HepG2 (cell line): Measurements from ENCODE around the gene EMP2. TPM values are rescaled to one million over a fixed set of nuclear protein-coding genes. Genes with fewer than 3 reads are reported as not detected.

Source experiments
- ATF4 ChIP-seq, 2 experiments: fragments of 450-650 bp in 1 of 2; sonication (generic) in 1 of 2; formaldehyde crosslinking; IDR thresholded peaks; 2 replicates each; pipeline versions ENCODE4 v1.5.0 to v1.8.0; 2020 to 2022; ENCODE audit warnings: mild to moderate bottlenecking in 1 of 2, missing genetic modification reagents in 1 of 2
- ETV5 ChIP-seq: IDR thresholded peaks from 2 replicates; pipeline ENCODE4 v1.6.1; 2018; ENCODE audit warnings: missing biosample characterization, missing genetic modification reagents, inconsistent platforms, borderline replicate concordance
- MEF2D ChIP-seq: sonication (generic); formaldehyde crosslinking; IDR thresholded peaks from 2 replicates; pipeline ENCODE4 v1.5.1; 2020; ENCODE audit warnings: mild to moderate bottlenecking, missing genetic modification reagents
- RFX1 ChIP-seq: fragments of 450-650 bp; IDR thresholded peaks from 2 replicates; pipeline ENCODE4 v1.6.1; 2017
- SALL2 ChIP-seq: sonication (generic); formaldehyde crosslinking; IDR thresholded peaks from 2 replicates; pipeline ENCODE4 v1.8.1; 2023; ENCODE audit warnings: mild to moderate bottlenecking, missing genetic modification reagents, inconsistent platforms
- SCMH1 ChIP-seq: sonication (generic); formaldehyde crosslinking; IDR thresholded peaks from 2 replicates; pipeline ENCODE4 v1.9.0; 2021; ENCODE audit warnings: missing genetic modification reagents, mild to moderate bottlenecking, borderline replicate concordance
- TARDBP ChIP-seq: sonication (generic); formaldehyde crosslinking; IDR thresholded peaks from 2 replicates; pipeline ENCODE4 v1.8.0; 2022; ENCODE audit warnings: mild to moderate bottlenecking, missing genetic modification reagents
- ZNF318 ChIP-seq: sonication (generic); formaldehyde crosslinking; IDR thresholded peaks from 2 replicates; pipeline ENCODE4 v1.4.0; 2020; ENCODE audit warnings: mild to moderate bottlenecking, missing genetic modification reagents
- ZNF451 ChIP-seq: sonication (generic); formaldehyde crosslinking; IDR thresholded peaks from 2 replicates; pipeline ENCODE4 v1.5.0; 2020; ENCODE audit warnings: mild to moderate bottlenecking, missing genetic modification reagents
- ZNF687 ChIP-seq: sonication (generic); formaldehyde crosslinking; IDR thresholded peaks from 2 replicates; pipeline ENCODE4 v1.5.1; 2020; ENCODE audit warnings: mild to moderate bottlenecking, missing genetic modification reagents, moderate library complexity
- polyA plus RNA-seq, 8 experiments: library from polyadenylated mRNA; depleted of rRNA in 3 of 8; stranded (reverse) in 7 of 8; unstranded in 1 of 8; fragments of >200 nt; fragmentation: Illumina TruSeq in 4 of 8; extraction: Trizol in 4 of 8; gene quantifications; 2 replicates each; pipeline versions ENCODE4 v1.2.1 to v1.2.3, GENCODE V29; 2011 to 2016; ENCODE audit warnings: low read depth in 4 of 8, missing spikeins in 1 of 8, mixed read lengths in 1 of 8; ENCODE audit not compliant: insufficient read depth in 1 of 8
- total RNA-seq, 5 experiments: library from RNA; depleted of rRNA; stranded (reverse); fragments of >200 nt; fragmentation: Illumina TruSeq; extraction: Trizol; gene quantifications; 2 replicates each; pipeline ENCODE4 v1.2.3, GENCODE V29; 2016; ENCODE audit warnings: low read depth in 1 of 5
- TF ChIP-seq, protein P1 (sequence below): sonication (generic); formaldehyde crosslinking; IDR thresholded peaks from 2 replicates; pipeline ENCODE4 v1.4.0; 2020; ENCODE audit warnings: mild to moderate bottlenecking, missing genetic modification reagents

The EMP2 gene
- total and polyA plus RNA-seq, 2 of the 13 experiments (the other 11 are each of a cell fraction or from before 2014, with no cell fraction given) = 24.6 to 91.2 TPM

GRCh38 chr16:10520869-10521578 lies 59.4 kb downstream of the EMP2 start (continued):
- TF ChIP-seq ZNF687 (CRISPR knock-in tag) (no peak), TARDBP (CRISPR knock-in tag) (no peak), ETV5 (CRISPR knock-in tag) (no peak), SALL2 (CRISPR knock-in tag) (no peak; the same call in 1 of the 2 replicates), RFX1 (no peak), SCMH1 (CRISPR knock-in tag) (no peak), ATF4 (CRISPR knock-in tag; IDR thresholded peaks at IDR 0.05) (no peak), ZNF318 (CRISPR knock-in tag) (no peak), ZNF451 (CRISPR knock-in tag) (no peak), MEF2D (CRISPR knock-in tag) (no peak)
- TF ChIP-seq, protein P1, sequence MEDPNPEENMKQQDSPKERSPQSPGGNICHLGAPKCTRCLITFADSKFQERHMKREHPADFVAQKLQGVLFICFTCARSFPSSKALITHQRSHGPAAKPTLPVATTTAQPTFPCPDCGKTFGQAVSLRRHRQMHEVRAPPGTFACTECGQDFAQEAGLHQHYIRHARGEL (CRISPR knock-in tag) = 0 out of 2 replicates have a peak, but pooled peaks have one; percentile 24
